ENCODE data around the gene AUTS2.
A peak's percentile ranks its signal among the peaks of the same experiment; 100 is the strongest.

AUTS2 gene

DNA sequence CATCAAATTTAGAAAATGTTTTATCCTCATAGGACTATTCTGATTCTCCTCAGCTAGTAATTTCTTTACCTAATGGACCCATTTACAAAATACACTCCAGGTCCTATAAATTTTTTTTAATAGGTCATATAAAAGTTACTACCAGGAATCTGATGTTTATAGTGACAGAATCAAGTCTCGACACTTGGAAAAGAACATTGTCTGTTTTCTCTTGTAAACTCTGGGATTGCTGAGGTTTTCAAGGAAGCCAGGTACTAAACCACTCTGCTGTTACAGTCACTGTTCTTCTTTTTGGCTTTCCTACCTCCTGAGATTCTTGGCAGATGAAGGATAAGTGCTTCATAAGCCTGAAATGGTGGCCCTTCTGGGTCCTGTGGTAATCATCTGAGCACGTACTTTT, 493.1 kb downstream of the AUTS2 start:
- Mint-ChIP-seq H3K4me1 (peaks cover 36% of the 10 kb centered on the region), H3K9me3 (peaks cover 23% of the 10 kb centered on the region), H3K27me3 (ENCODE audit: low read depth, poor library complexity) (no peaks in the 10 kb centered on the region), H3K4me3 (no peak overlapping the region), H3K36me3 (ENCODE audit: low read depth) (peaks cover 27% of the 10 kb centered on the region), H3K27ac (peak overlapping the region; percentile 21)
- TF ChIP-seq, protein P1, sequence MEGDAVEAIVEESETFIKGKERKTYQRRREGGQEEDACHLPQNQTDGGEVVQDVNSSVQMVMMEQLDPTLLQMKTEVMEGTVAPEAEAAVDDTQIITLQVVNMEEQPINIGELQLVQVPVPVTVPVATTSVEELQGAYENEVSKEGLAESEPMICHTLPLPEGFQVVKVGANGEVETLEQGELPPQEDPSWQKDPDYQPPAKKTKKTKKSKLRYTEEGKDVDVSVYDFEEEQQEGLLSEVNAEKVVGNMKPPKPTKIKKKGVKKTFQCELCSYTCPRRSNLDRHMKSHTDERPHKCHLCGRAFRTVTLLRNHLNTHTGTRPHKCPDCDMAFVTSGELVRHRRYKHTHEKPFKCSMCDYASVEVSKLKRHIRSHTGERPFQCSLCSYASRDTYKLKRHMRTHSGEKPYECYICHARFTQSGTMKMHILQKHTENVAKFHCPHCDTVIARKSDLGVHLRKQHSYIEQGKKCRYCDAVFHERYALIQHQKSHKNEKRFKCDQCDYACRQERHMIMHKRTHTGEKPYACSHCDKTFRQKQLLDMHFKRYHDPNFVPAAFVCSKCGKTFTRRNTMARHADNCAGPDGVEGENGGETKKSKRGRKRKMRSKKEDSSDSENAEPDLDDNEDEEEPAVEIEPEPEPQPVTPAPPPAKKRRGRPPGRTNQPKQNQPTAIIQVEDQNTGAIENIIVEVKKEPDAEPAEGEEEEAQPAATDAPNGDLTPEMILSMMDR (IDR thresholded peaks at IDR 0.05) = no peak
- DNase-seq = no peak

DNA sequence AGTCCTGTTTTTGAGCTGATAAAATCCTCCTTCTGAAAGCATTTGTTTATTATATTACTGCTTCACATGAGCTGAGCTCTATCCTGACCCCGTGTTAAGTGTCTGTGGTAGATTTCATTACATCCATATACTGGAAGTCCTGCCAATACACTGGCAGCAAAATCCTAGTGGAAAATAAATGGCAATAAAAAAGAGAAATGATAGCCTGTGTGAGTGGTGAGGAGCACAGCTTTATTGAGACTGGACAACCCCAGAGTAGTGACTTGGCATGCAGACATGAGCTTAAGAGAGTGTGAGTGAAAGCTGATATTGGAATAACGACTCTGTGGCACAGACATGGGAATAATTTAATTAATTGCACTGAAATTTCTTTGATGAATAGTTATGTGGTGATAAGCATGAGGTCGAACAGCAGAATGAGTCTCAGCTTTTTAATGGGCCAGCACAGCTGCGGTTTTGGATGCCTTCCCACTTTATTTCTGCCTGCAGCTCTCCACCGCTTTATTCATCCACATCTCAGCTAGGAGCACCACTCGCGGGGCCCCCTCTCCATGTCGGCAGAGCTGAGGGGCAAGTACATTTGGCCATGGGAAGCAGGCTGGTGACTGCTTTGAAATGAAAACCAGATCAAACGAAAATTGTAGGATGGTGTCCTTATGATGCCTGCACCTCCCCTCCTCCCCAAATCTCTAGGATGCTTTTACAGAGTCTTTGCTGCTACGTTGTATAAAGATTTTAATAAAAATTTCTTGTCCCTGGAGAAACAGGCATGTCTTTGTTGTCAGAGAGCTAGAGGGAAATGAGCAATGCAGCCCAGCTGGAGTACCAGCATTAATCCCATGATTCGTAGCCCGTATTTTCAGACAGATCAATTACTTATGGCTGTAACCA, 494.3 kb downstream of the AUTS2 start:
- Mint-ChIP-seq H3K27ac (peak overlapping the region; percentile 35), H3K36me3 (ENCODE audit: low read depth) (peaks cover 19% of the 10 kb centered on the region), H3K27me3 (ENCODE audit: low read depth, poor library complexity) (no peaks in the 10 kb centered on the region), H3K9me3 (peaks cover 15% of the 10 kb centered on the region), H3K4me1 (peaks cover 42% of the 10 kb centered on the region), H3K4me3 (no peak overlapping the region)
- no peak for DNase-seq
- TF ChIP-seq, protein P1 (IDR thresholded peaks at IDR 0.05) = no peak

DNA sequence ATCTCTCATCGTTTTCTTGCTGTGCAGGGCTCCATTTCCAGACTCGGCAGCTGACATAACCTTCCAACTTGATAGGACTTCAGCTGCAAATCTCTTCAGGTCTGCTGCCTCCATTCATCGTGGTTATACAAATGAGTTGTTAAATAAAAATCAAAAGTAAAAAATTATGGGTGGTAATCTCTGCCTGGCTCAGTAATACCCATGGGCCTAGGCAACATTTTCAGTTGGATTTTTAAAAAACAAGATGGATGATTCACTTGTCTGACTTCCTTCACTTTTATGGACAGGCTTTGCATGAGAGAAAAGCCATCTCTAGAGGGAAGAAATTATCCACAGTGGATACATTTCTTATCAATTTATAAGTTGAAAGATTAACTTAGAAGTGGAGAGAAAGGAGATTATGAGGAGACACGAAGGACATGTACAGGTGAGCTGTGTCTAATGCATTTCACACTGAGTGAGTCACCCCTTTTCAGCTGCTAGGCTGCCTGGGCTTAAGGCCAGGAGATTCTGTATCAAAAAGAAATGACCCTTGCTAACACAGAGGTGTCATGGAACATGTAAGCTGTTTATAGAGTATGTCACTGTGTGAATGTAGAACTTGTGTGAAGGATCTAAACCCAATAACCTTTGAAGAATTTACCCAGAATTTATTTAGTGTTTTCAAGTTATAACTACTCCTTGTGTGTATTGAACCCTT, 495.1 kb downstream of the AUTS2 start:
- TF ChIP-seq, protein P1 (IDR thresholded peaks at IDR 0.05) = no peak
- peaks cover 11% of the 10 kb centered on the region for H3K36me3 Mint-ChIP-seq (ENCODE audit: low read depth)
- H3K4me1 Mint-ChIP-seq = peaks cover 50% of the 10 kb centered on the region
- H3K27me3 Mint-ChIP-seq (ENCODE audit: low read depth, poor library complexity) = no peaks in the 10 kb centered on the region
- H3K9me3 Mint-ChIP-seq = peaks cover 7% of the 10 kb centered on the region
- DNase-seq = no peak
- no peak overlapping the region for H3K4me3 Mint-ChIP-seq
- H3K27ac Mint-ChIP-seq = peak overlapping the region; percentile 35

DNA sequence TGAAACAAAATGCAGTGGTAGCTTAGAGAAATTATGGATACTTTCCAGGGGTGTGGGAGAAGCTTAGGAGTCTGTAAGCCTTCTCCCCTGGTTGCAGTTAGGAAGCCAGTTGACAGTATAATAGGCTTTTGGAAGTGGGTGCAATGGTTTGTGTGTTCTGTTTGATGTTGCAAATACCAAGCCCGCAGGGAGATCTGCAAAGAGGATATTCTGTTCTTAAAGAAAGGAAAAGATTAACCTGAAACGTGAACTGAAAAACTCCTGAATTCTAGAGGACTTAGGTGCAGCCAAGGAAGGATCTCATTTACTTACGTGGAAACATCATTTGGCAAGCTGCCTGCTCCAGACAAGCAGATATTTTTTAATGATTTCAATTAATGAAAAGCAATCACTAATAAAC, 496.6 kb downstream of the AUTS2 start:
- peaks cover 3% of the 10 kb centered on the region for H3K36me3 Mint-ChIP-seq (ENCODE audit: low read depth)
- H3K4me3 Mint-ChIP-seq = no peak overlapping the region
- TF ChIP-seq, protein P1 (IDR thresholded peaks at IDR 0.05) = no peak
- H3K27ac Mint-ChIP-seq = no peak overlapping the region
- no peaks in the 10 kb centered on the region for H3K9me3 Mint-ChIP-seq
- no peak for DNase-seq
- H3K27me3 Mint-ChIP-seq (ENCODE audit: low read depth, poor library complexity) = no peaks in the 10 kb centered on the region
- H3K4me1 Mint-ChIP-seq = peaks cover 65% of the 10 kb centered on the region

DNA sequence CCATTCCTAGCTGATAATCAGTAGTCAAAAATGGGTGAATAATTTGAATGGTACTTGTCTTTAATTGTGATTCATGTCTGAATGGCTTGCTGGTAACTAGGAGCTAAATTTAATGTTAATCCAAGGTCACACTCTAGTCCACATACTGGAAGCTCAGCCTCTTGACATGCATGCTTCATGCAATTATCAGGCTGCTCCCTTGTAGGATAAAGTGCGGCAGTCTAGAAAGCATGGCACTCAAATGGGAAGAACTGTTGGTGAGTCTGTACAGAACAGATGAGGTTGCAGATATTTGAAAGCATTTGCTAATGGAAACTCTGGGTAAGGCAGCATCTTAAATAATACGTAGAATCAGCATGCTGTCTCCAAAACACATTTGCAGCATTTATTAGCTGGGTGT, 499.4 kb downstream of the AUTS2 start:
- H3K4me3 Mint-ChIP-seq = no peak overlapping the region
- peaks cover 52% of the 10 kb centered on the region for H3K4me1 Mint-ChIP-seq
- H3K27me3 Mint-ChIP-seq (ENCODE audit: low read depth, poor library complexity) = no peaks in the 10 kb centered on the region
- TF ChIP-seq, protein P1 (IDR thresholded peaks at IDR 0.05) = no peak
- DNase-seq = no peak
- H3K27ac Mint-ChIP-seq = peak overlapping the region; percentile 90
- no peaks in the 10 kb centered on the region for H3K9me3 Mint-ChIP-seq
- no peaks in the 10 kb centered on the region for H3K36me3 Mint-ChIP-seq (ENCODE audit: low read depth)
